T-helper 1 cell treated with Interleukin-12 subunit alpha and Interleukin-12 subunit beta and Interleukin-4 antibody, amounts not matched to agents 30 μg/mL and 1 μg/mL, for 36 hours (primary cell): ENCODE results near the gene ANTXRL.
"Not testable (repeated sequence)": the region's sequence is repeated elsewhere in the genome, so short reads cannot be mapped to it uniquely, and the experiment has no call there.

Experiments
- H3K27ac Mint-ChIP-seq: one replicate; pipeline ENCODE4 v1.8.0; 2021; ENCODE audit warnings: mild to moderate bottlenecking, mixed read lengths
- H3K27me3 Mint-ChIP-seq: one replicate; pipeline ENCODE4 v1.8.0; 2021; ENCODE audit warnings: low read depth, mixed read lengths
- H3K36me3 Mint-ChIP-seq: one replicate; pipeline ENCODE4 v1.8.0; 2021; ENCODE audit warnings: low read depth, mixed read lengths
- H3K4me1 Mint-ChIP-seq: one replicate; pipeline ENCODE4 v1.8.0; 2021; ENCODE audit warnings: low read depth, mixed read lengths
- H3K4me3 Mint-ChIP-seq: one replicate; pipeline ENCODE4 v1.8.0; 2021; ENCODE audit warnings: mild to moderate bottlenecking, moderate library complexity, mixed read lengths
- H3K9me3 Mint-ChIP-seq: one replicate; pipeline ENCODE4 v1.8.0; 2021; ENCODE audit warnings: mixed read lengths

Gene ANTXRL

GRCh38 chr10:46311961-46312431 lies 25.2 kb downstream of the ANTXRL start:
- not testable (repeated sequence) for H3K4me1 Mint-ChIP-seq, H3K9me3 Mint-ChIP-seq, H3K36me3 Mint-ChIP-seq, H3K4me3 Mint-ChIP-seq, H3K27ac Mint-ChIP-seq, H3K27me3 Mint-ChIP-seq

DNA sequence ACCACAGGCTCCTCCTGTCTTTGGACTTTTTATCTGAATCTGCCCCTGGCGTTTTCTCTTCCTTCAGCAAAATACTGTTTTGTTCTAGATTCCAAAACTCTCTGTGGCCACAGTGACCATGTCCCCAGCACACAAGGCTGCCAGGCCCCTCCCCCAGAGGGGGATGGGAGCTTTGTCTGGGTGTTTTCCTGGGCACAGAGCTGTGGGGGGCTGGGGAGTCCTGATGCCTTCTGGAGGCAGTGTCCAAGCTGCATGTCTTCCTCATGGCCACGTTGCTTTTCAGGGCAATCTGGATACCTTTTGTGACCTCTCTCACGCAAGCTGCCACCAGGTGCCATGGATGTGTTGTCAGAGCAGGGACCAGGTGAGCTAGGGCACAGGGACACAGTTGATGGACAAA lies 26.2 kb downstream of the ANTXRL start:
- Mint-ChIP-seq H3K4me1 (no peaks in the 10 kb centered on the region), H3K27ac (no peak overlapping the region), H3K36me3 (no peaks in the 10 kb centered on the region)

GRCh38 chr10:46314071-46314470 lies 27.3 kb downstream of the ANTXRL start:
- no peak overlapping the region for H3K4me3 Mint-ChIP-seq
- peaks cover 8% of the 10 kb centered on the region for H3K27me3 Mint-ChIP-seq
- no peak overlapping the region for H3K27ac Mint-ChIP-seq
- no peaks in the 10 kb centered on the region for H3K9me3 Mint-ChIP-seq
- no peaks in the 10 kb centered on the region for H3K4me1 Mint-ChIP-seq
- H3K36me3 Mint-ChIP-seq, result no peaks in the 10 kb centered on the region

More for the DNA sequence above, 26.2 kb downstream of the ANTXRL start:
- peaks cover under 1% of the 10 kb centered on the region for H3K27me3 Mint-ChIP-seq
- no peak overlapping the region for H3K4me3 Mint-ChIP-seq
- no peaks in the 10 kb centered on the region for H3K9me3 Mint-ChIP-seq

DNA sequence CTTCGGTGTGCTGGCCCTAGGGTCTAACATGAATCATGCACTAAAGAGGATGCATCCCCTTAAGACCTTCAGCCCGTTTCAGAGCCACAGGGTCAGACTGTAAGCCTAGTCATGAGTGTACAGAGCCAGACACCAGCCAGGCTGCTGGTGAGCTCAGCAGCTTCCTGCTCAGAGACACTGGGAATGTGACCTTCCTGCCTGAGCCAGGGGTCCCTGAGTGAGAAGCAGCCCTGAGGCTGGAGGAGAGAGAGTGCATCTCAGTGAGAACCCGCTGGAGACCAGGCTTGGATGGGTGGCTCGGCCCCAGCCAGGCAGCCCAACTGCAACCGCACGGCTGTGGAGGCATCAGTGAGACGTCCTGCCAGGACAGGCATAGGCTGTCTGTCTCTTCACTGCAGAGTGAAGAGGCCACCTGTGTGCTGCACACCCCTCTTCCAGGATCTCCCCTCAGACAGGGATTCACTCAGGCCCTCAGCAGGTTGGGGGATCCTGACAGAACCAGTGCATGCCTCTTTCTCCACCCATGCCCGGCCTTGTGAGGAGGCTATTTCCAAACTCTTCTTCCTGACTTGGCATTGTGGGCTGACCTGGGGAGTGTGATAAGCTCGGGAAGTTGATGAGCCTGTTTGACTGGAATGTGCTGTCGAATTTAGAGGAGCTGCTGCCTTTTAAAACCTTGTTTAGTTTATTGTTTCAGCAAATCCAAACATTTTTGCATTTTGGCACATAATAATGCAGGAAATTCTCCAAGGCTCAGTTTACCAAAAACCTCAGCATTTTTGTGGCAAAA lies 28.5 kb downstream of the ANTXRL start:
- not testable (repeated sequence) for H3K4me1 Mint-ChIP-seq, H3K27me3 Mint-ChIP-seq, H3K27ac Mint-ChIP-seq, H3K4me3 Mint-ChIP-seq, H3K9me3 Mint-ChIP-seq, H3K36me3 Mint-ChIP-seq

DNA sequence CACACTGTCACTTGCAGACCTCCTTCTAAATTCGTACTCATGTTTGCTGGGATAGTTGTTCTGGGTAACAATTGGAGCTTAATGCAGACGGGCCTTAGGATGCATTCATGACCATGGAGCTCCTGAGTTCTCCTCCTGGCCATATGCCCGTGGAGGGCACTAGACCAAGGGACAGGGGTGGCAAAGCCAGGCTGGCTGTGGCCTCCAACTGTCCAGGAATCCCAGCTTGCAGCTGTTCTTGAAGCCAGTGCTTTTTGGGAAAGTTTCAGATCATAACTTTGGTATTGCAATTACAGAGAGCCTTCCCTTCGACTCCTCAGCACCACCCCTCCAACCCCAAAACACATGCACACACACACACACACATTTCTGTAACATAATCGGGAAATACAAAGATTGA lies 30.6 kb downstream of the ANTXRL start:
- Mint-ChIP-seq H3K4me3 (no peak overlapping the region), H3K27me3 (peaks cover 16% of the 10 kb centered on the region), H3K4me1 (no peaks in the 10 kb centered on the region), H3K27ac (no peak overlapping the region), H3K9me3 (no peaks in the 10 kb centered on the region), H3K36me3 (no peaks in the 10 kb centered on the region)

- Mint-ChIP-seq H3K27ac (no peak overlapping the region), H3K4me1 (no peaks in the 10 kb centered on the region), H3K36me3 (no peaks in the 10 kb centered on the region)
Observed at GRCh38 chr10:46317889-46318288, 31.1 kb downstream of the ANTXRL start.

GRCh38 chr10:46318799-46319198 lies 32.0 kb downstream of the ANTXRL start:
- H3K27ac Mint-ChIP-seq, result no peak overlapping the region
- H3K4me3 Mint-ChIP-seq, result no peak overlapping the region
- H3K4me1 Mint-ChIP-seq, result no peaks in the 10 kb centered on the region
- no peaks in the 10 kb centered on the region for H3K9me3 Mint-ChIP-seq
- peaks cover 25% of the 10 kb centered on the region for H3K27me3 Mint-ChIP-seq
- no peaks in the 10 kb centered on the region for H3K36me3 Mint-ChIP-seq

More at GRCh38 chr10:46317889-46318288, 31.1 kb downstream of the ANTXRL start:
- Mint-ChIP-seq H3K4me3 (no peak overlapping the region), H3K27me3 (peaks cover 20% of the 10 kb centered on the region), H3K9me3 (no peaks in the 10 kb centered on the region)

DNA sequence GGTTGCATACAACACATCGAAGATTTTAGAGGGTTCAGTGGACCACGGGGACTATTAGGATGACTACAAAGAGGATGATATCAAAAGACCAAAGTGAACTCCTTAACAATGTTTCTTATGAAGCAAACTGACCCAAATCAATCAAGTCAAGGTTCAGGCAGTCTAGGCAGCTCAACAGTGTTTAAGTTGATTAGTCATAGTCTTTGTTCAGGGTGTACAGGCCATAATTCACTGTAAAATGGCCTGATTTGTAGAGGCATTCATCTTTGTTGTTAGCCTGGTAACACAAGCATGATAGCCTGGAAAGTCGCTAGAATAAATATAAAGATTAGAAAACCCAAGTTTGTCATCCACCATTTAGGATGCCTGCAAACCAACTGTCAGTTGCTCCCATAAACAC lies 32.6 kb downstream of the ANTXRL start:
- peaks cover 25% of the 10 kb centered on the region for H3K27me3 Mint-ChIP-seq
- no peaks in the 10 kb centered on the region for H3K36me3 Mint-ChIP-seq
- H3K4me1 Mint-ChIP-seq, result no peaks in the 10 kb centered on the region
- H3K4me3 Mint-ChIP-seq, result no peak overlapping the region
- no peaks in the 10 kb centered on the region for H3K9me3 Mint-ChIP-seq
- H3K27ac Mint-ChIP-seq, result no peak overlapping the region

DNA sequence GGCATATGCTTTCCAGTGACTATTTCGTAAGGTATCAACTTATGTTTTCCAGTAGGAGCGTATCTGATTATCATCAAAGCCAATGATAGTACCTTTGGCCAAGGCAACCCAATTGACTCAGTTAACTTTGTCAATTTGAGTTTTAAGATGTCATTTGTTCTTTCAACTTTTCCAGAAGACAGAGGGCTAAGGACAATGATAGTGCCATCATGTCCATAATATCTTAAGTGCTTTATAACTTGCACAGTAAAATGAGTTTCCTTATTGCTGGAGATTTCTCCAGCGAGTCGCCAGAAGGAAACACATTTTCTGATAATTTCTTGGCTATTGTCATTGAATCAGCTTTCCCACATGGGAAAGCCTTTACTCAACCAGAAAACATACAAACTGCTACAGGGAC lies 35.0 kb downstream of the ANTXRL start:
- Mint-ChIP-seq H3K27ac (no peak overlapping the region), H3K27me3 (peaks cover 25% of the 10 kb centered on the region), H3K4me1 (no peaks in the 10 kb centered on the region)

GRCh38 chr10:46323176-46323575 lies 36.4 kb downstream of the ANTXRL start:
- Mint-ChIP-seq H3K4me1 (no peaks in the 10 kb centered on the region), H3K4me3 (no peak overlapping the region), H3K9me3 (no peaks in the 10 kb centered on the region), H3K27me3 (peaks cover 21% of the 10 kb centered on the region), H3K36me3 (no peaks in the 10 kb centered on the region), H3K27ac (no peak overlapping the region)

More for the DNA sequence above, 35.0 kb downstream of the ANTXRL start:
- H3K36me3 Mint-ChIP-seq, result no peaks in the 10 kb centered on the region
- no peak overlapping the region for H3K4me3 Mint-ChIP-seq
- no peaks in the 10 kb centered on the region for H3K9me3 Mint-ChIP-seq

GRCh38 chr10:46325021-46325420 lies 38.2 kb downstream of the ANTXRL start:
- H3K9me3 Mint-ChIP-seq, result no peaks in the 10 kb centered on the region
- no peak overlapping the region for H3K4me3 Mint-ChIP-seq
- no peaks in the 10 kb centered on the region for H3K36me3 Mint-ChIP-seq
- H3K27ac Mint-ChIP-seq, result no peak overlapping the region
- no peaks in the 10 kb centered on the region for H3K4me1 Mint-ChIP-seq
- peaks cover 16% of the 10 kb centered on the region for H3K27me3 Mint-ChIP-seq

DNA sequence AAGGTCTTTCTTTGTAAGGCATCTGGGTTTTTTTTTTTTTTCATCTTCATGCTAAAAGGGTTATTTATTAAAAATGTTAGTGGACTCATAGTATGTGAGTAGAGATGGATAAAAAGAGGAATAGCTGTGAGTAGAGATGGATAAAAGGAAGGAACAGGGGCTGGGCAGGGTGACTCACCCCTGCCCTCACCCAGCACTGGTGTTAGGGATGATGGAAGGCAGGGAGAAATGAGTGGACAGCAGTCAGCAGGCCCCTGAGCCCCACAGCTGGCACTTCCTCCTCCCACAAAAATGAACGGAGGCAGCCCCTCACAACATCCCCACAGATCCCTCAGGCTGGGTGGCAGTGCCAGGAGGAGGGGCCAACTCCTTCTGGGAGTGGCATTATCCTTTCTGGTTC lies 39.3 kb downstream of the ANTXRL start:
- no peaks in the 10 kb centered on the region for H3K4me1 Mint-ChIP-seq
- H3K27me3 Mint-ChIP-seq, result peaks cover 16% of the 10 kb centered on the region
- no peaks in the 10 kb centered on the region for H3K9me3 Mint-ChIP-seq
- no peak overlapping the region for H3K4me3 Mint-ChIP-seq
- no peak overlapping the region for H3K27ac Mint-ChIP-seq
- no peaks in the 10 kb centered on the region for H3K36me3 Mint-ChIP-seq

DNA sequence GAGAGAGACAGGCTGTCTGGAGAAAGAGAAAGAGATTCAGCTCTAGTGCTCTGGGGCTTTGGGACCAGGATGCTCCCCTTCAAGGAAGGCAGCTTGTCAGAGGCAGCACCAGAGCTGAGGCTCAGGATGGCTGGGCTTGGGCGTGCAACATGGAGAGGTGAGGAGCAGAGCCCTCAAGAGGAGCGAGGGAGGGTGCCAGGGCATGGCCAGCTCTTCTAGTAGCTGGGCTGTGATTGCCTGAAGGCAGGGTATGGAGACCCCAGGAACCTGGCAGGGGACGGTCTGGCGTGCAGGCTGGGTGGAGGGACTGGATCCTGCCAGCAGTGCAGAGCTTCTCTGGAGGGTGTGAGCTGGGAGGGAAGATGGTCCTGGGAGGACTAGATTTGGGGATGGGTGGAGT lies 40.2 kb downstream of the ANTXRL start:
- Mint-ChIP-seq H3K27ac (no peak overlapping the region), H3K4me3 (no peak overlapping the region), H3K36me3 (no peaks in the 10 kb centered on the region), H3K9me3 (no peaks in the 10 kb centered on the region), H3K4me1 (no peaks in the 10 kb centered on the region), H3K27me3 (peaks cover 9% of the 10 kb centered on the region)

DNA sequence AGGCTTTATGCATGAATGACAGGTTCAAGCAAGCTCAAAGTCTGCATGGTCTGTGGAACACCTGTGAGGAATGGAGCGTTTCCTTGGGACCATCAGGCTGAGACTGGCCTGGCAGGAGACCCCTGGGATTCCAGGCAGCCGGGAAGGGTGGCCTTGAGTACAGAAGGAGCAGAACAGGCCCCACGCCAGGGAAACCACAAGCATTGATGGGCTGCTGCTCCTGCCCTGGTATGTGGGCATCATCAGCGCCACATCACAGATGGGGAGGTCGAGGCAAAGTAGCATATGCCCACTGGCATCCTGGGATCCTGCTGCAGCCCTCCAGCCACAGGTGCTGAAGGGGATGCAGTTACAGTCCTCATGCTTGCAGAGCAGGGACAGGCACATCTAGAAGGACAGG lies 40.9 kb downstream of the ANTXRL start:
- H3K36me3 Mint-ChIP-seq, result no peaks in the 10 kb centered on the region
- H3K9me3 Mint-ChIP-seq, result no peaks in the 10 kb centered on the region
- no peaks in the 10 kb centered on the region for H3K4me1 Mint-ChIP-seq
- no peak overlapping the region for H3K27ac Mint-ChIP-seq
- no peak overlapping the region for H3K4me3 Mint-ChIP-seq
- H3K27me3 Mint-ChIP-seq, result peaks cover 6% of the 10 kb centered on the region

GRCh38 chr10:46328853-46329689 lies 42.3 kb downstream of the ANTXRL start:
- H3K4me3 Mint-ChIP-seq, result no peak overlapping the region
- no peak overlapping the region for H3K27ac Mint-ChIP-seq
- no peaks in the 10 kb centered on the region for H3K4me1 Mint-ChIP-seq
- H3K36me3 Mint-ChIP-seq, result no peaks in the 10 kb centered on the region
- H3K27me3 Mint-ChIP-seq, result no peaks in the 10 kb centered on the region
- H3K9me3 Mint-ChIP-seq, result no peaks in the 10 kb centered on the region
